SK-N-SH (cell line): ENCODE measurements around the gene ROPN1L.

Source experiments
- CHD2 ChIP-seq: fragments of 150-350 bp; IDR thresholded peaks from 2 replicates; pipeline ENCODE4 v1.6.1; 2018; ENCODE audit warnings: low read length; ENCODE audit not compliant: partially characterized antibody
- SMC3 ChIP-seq: IDR thresholded peaks from 2 replicates; pipeline ENCODE4 v1.6.1; 2012; ENCODE audit warnings: low read depth, low read length, improper control_type of control experiment

DNA sequence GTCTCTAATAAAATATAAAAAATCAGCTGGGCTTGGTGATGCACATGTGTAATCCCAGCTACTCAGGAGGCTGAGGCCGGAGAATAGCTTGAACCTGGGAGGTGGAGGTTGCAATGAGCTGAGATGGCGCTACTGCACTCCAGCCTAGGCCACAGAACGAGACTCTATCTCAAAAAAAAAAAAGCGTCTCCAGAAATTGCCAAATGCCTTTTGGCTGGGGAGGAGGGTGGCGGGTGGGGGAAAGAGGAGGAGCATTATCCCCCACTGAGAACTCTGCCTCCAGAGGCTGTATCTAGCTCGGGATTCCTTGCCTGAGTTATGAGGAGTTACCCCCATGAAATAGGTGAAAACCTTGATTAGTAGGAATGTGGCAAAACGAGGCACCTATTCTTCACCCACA, 4.8 kb downstream of the ROPN1L start:
- TF ChIP-seq CHD2, result no peak
- TF ChIP-seq SMC3, result no peak
